ENCODE measurements around the gene TCERG1L. TPM values are rescaled to one million over a fixed set of nuclear protein-coding genes. Genes with fewer than 3 reads are reported as not detected.

Gene TCERG1L
- polyA plus RNA-seq, 3 donors, result not detected

DNA sequence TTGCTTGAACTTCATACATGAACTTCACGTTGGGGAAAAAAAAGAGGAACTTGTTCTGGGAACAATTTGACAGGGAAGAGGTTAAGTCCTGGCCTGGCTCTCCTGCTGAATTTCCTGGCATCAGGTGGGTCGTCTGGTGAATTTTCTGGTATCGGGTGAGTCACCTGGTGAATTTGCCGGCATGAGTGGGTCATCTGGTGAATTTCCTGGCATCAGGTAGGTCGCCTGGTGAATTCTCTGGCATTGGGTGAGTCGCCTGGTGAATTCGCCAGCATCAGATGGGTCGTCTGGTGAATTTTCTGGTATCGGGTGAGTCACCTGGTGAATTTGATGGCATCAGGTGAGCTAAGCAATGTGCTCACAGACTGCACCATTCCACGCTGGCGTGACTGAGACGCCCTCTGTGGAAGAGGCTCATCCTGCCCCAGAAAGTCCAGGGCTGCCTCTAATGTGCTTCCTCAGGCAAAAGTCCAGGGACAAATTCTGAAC is 255.4 kb downstream of the TCERG1L start:
- Histone ChIP-seq H3K27ac (ENCODE audit: low read depth in 1 of 2, low read length in 2 of 2) (no peak overlapping the region), H3K9me3 (replicated peaks in 1 of 2; ENCODE audit: control insufficient read depth in 1 of 2, insufficient read depth in 1 of 2, low read length in 2 of 2) (peaks cover 8 to 12% of the 10 kb centered on the region in 2 donors), H3K9ac (ENCODE audit: insufficient read depth, low read length, poor library complexity, severe bottlenecking) (no peak overlapping the region), H3K4me3 (replicated peaks in 1 of 3; ENCODE audit: low read depth in 2 of 3, low read length in 3 of 3) (no peak overlapping the region), H3K36me3 (replicated peaks in 1 of 2; ENCODE audit: control insufficient read depth in 1 of 2, insufficient read depth in 2 of 2, low read length in 2 of 2) (no peaks in the 10 kb centered on the region), H4K20me1 (ENCODE audit: insufficient read depth, low read length) (no peaks in the 10 kb centered on the region), H2AFZ (ENCODE audit: insufficient read depth, low read depth, low read length, poor library complexity, severe bottlenecking) (no peak overlapping the region), H3K4me1 (ENCODE audit: control insufficient read depth in 1 of 2, insufficient read depth in 2 of 2, low read length in 2 of 2) (no peaks in the 10 kb centered on the region), H3K79me2 (ENCODE audit: insufficient read depth, low read length) (no peaks in the 10 kb centered on the region), H3K27me3 (ENCODE audit: control insufficient read depth in 2 of 2, insufficient read depth in 2 of 2, low read length in 2 of 2) (no peaks in the 10 kb centered on the region), H3K4me2 (replicated peaks; ENCODE audit: extremely low read depth, low read length, poor library complexity, severe bottlenecking) (no peak overlapping the region)
- peaks cover 3 to 13% (median 7%) of the 10 kb centered on the region in 7 donors for H3K9me3 Mint-ChIP-seq
- WGBS (ENCODE audit: insufficient coverage), result 65% methylated on average over 12 of the region's 12 CpGs
- H3K4me1 Mint-ChIP-seq, result no peaks in the 10 kb centered on the region
- H3K27me3 Mint-ChIP-seq (ENCODE audit: low read depth in 3 of 3), result peaks cover 0 to 3% (median 2%) of the 10 kb centered on the region in 3 donors
- intact Hi-C loops (cut with micrococcal nuclease), result no loop called here
- H3K27ac Mint-ChIP-seq, result peak overlapping the region in 1 of 7 donors; percentile 48
- H3K36me3 Mint-ChIP-seq, result no peaks in the 10 kb centered on the region
- TF ChIP-seq, protein P1, sequence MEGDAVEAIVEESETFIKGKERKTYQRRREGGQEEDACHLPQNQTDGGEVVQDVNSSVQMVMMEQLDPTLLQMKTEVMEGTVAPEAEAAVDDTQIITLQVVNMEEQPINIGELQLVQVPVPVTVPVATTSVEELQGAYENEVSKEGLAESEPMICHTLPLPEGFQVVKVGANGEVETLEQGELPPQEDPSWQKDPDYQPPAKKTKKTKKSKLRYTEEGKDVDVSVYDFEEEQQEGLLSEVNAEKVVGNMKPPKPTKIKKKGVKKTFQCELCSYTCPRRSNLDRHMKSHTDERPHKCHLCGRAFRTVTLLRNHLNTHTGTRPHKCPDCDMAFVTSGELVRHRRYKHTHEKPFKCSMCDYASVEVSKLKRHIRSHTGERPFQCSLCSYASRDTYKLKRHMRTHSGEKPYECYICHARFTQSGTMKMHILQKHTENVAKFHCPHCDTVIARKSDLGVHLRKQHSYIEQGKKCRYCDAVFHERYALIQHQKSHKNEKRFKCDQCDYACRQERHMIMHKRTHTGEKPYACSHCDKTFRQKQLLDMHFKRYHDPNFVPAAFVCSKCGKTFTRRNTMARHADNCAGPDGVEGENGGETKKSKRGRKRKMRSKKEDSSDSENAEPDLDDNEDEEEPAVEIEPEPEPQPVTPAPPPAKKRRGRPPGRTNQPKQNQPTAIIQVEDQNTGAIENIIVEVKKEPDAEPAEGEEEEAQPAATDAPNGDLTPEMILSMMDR (IDR thresholded peaks at IDR 0.05), result no peak
- H3K4me3 Mint-ChIP-seq, result no peak overlapping the region
- DNase-seq, result no peak

DNA sequence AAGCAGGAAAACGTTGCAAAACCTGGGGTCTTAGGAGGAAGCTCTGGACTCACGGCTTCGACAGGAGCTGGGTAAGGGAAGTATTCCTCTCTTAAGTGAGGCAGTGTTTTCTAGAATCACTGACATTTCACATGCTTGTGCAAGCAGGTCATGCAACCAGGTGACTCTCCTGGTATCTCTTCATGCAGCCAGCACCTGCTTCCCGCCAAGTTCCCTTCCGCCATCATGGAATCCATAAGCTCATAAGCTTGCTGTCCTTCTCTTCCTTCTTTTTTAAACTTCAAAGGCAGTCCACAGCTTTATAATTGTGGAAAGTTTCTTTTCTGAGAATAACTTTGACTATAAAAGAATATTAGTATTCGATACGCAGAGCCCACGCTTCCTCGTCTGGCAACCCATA is 256.1 kb downstream of the TCERG1L start:
- Histone ChIP-seq H4K20me1 (ENCODE audit: insufficient read depth, low read length) (no peaks in the 10 kb centered on the region), H3K4me1 (ENCODE audit: control insufficient read depth in 1 of 2, insufficient read depth in 2 of 2, low read length in 2 of 2) (no peaks in the 10 kb centered on the region), H3K27me3 (ENCODE audit: control insufficient read depth in 2 of 2, insufficient read depth in 2 of 2, low read length in 2 of 2) (no peaks in the 10 kb centered on the region), H3K9ac (ENCODE audit: insufficient read depth, low read length, poor library complexity, severe bottlenecking) (no peak overlapping the region), H3K27ac (ENCODE audit: low read depth in 1 of 2, low read length in 2 of 2) (no peak overlapping the region), H3K4me3 (replicated peaks in 1 of 3; ENCODE audit: low read depth in 2 of 3, low read length in 3 of 3) (no peak overlapping the region), H3K4me2 (replicated peaks; ENCODE audit: extremely low read depth, low read length, poor library complexity, severe bottlenecking) (no peak overlapping the region), H3K9me3 (replicated peaks in 1 of 2; ENCODE audit: control insufficient read depth in 1 of 2, insufficient read depth in 1 of 2, low read length in 2 of 2) (peaks cover 8 to 16% of the 10 kb centered on the region in 2 donors), H3K36me3 (replicated peaks in 1 of 2; ENCODE audit: control insufficient read depth in 1 of 2, insufficient read depth in 2 of 2, low read length in 2 of 2) (no peaks in the 10 kb centered on the region), H2AFZ (ENCODE audit: insufficient read depth, low read depth, low read length, poor library complexity, severe bottlenecking) (no peak overlapping the region), H3K79me2 (ENCODE audit: insufficient read depth, low read length) (no peaks in the 10 kb centered on the region)
- H3K27ac Mint-ChIP-seq, result no peak overlapping the region
- WGBS (ENCODE audit: insufficient coverage), result 61% methylated on average over 4 of the region's 9 CpGs
- DNase-seq, result no peak
- intact Hi-C loops (cut with micrococcal nuclease), result no loop called here
- H3K4me3 Mint-ChIP-seq, result no peak overlapping the region
- H3K27me3 Mint-ChIP-seq (ENCODE audit: low read depth in 3 of 3), result peaks cover 0 to 3% (median 2%) of the 10 kb centered on the region in 3 donors
- no peaks in the 10 kb centered on the region for H3K4me1 Mint-ChIP-seq
- TF ChIP-seq, protein P1 (IDR thresholded peaks at IDR 0.05), result no peak
- H3K9me3 Mint-ChIP-seq, result peaks cover 4 to 13% (median 9%) of the 10 kb centered on the region in 7 donors
- no peaks in the 10 kb centered on the region for H3K36me3 Mint-ChIP-seq
